GM21381 (cell line): Measurements from ENCODE around the gene FTO.

Experiments used
- ATAC-seq: cut with Tn5 transposase; IDR thresholded peaks from one replicate; pipeline ENCODE4 v1.9.1; 2021; ENCODE audit warnings: mild to moderate bottlenecking, moderate library complexity; ENCODE audit not compliant: unreplicated experiment

FTO gene

GRCh38 chr16:54194334-54194743, 490.4 kb downstream of the FTO start:
- no peak for ATAC-seq

- ATAC-seq: no peak
Measured at GRCh38 chr16:54197758-54198157, 493.8 kb downstream of the FTO start.

- ATAC-seq: no peak
Measured at GRCh38 chr16:54199487-54200160, 495.7 kb downstream of the FTO start.

GRCh38 chr16:54200161-54200534, 496.2 kb downstream of the FTO start:
- ATAC-seq: no peak

GRCh38 chr16:54200720-54201119, 496.8 kb downstream of the FTO start:
- no peak for ATAC-seq

GRCh38 chr16:54201200-54201599, 497.2 kb downstream of the FTO start:
- ATAC-seq: no peak
